GM12864 (cell line): Measurements from ENCODE around the gene RND3.

Experiments used
- DNase-seq: peaks from one replicate; pipeline ENCODE4 v3.0.0-alpha.2; 2011; ENCODE audit warnings: low read depth
- H3K4me3 ChIP-seq: 2 replicates; pipeline ENCODE4 v1.5.1; 2011; ENCODE audit warnings: mild to moderate bottlenecking, low read depth, low read length, control low read depth
- TF ChIP-seq, protein P1 (sequence below): IDR thresholded peaks from 2 replicates; pipeline ENCODE4 v1.5.1; 2011; ENCODE audit warnings: low read depth, mild to moderate bottlenecking, moderate library complexity, low read length, control low read depth, inconsistent platforms; ENCODE audit errors: missing control alignments

RND3 gene

DNA sequence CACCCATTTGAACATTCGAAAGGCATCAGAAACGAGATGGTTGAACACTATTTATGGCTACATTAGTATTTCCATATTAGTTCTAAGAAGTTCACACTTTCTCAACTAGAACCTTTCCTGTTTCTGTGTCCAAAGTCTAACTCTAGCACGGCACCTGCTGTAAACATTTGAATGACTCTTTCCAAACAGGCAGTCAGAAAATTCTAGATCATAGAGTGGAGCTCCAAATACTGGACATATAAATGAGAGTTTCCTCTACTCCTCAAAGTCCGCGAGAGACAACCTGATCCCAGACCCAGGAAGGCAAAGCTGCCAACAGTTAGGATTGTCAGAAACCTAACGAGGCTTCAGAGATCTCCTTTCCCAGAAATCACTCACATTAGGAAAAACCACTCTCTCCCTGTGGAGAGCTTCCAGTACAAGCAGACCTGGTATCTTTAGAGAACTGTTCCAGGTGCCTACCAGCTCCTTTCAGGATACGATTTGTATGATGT, 10.6 kb downstream of the RND3 start:
- no peak overlapping the region for H3K4me3 ChIP-seq
- DNase-seq: no peak
- TF ChIP-seq, protein P1, sequence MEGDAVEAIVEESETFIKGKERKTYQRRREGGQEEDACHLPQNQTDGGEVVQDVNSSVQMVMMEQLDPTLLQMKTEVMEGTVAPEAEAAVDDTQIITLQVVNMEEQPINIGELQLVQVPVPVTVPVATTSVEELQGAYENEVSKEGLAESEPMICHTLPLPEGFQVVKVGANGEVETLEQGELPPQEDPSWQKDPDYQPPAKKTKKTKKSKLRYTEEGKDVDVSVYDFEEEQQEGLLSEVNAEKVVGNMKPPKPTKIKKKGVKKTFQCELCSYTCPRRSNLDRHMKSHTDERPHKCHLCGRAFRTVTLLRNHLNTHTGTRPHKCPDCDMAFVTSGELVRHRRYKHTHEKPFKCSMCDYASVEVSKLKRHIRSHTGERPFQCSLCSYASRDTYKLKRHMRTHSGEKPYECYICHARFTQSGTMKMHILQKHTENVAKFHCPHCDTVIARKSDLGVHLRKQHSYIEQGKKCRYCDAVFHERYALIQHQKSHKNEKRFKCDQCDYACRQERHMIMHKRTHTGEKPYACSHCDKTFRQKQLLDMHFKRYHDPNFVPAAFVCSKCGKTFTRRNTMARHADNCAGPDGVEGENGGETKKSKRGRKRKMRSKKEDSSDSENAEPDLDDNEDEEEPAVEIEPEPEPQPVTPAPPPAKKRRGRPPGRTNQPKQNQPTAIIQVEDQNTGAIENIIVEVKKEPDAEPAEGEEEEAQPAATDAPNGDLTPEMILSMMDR: no peak

DNA sequence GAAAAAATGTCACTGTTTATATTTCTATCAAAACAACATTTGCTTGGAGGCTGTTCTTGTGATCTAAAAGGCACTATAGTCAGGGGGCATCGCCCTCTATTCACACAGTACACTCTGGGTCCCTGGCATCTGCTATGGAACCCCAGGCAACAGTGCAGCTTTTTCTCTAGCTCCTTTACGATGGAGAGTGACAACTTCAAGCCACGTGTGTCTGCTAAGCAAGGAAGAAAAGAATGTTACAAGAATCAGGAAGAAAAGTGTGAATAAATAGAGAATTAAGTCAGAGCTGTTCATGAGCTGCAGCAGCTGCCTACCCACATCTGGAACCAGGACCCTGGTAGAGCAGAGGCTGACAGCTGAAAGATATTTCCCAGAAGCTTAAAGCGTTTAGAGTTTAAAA, 11.2 kb downstream of the RND3 start:
- TF ChIP-seq, protein P1: no peak
- no peak overlapping the region for H3K4me3 ChIP-seq
- DNase-seq: no peak

DNA sequence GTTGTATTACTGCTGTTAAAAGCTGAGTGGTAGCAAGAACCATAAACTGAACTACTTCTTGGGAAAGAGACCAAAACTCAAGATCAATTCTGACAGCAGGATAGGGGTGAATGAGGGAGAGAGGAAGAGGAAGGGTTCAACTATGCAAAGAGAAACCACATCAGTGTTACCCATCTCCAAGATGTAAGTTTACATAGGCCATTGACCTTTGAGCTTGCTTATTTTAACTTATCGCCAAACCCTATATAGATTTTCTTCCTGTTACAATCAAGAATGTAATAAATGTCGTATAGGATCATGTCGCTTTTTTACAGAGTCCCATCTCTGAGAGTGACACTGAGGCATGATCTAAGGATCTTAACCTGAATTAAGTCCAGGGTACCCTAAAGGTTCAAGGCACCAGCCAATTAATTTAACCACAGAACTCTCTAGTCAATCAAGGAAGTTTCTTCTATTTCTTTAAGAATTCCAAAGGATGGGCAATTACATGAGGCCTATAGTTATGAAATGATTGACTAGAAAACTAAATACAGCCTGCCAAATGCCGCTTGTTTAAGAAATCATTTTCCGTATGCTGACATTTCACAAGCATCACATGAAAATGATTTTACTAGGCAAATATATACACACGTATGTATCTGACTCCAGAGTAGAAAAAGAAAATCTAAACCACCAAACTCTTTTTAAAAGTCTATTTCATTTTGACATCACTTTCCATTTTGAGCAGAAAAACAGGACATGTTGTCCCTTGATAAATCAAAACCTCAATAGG, 11.8 kb downstream of the RND3 start:
- no peak for DNase-seq
- H3K4me3 ChIP-seq: no peak overlapping the region
- TF ChIP-seq, protein P1: no peak

DNA sequence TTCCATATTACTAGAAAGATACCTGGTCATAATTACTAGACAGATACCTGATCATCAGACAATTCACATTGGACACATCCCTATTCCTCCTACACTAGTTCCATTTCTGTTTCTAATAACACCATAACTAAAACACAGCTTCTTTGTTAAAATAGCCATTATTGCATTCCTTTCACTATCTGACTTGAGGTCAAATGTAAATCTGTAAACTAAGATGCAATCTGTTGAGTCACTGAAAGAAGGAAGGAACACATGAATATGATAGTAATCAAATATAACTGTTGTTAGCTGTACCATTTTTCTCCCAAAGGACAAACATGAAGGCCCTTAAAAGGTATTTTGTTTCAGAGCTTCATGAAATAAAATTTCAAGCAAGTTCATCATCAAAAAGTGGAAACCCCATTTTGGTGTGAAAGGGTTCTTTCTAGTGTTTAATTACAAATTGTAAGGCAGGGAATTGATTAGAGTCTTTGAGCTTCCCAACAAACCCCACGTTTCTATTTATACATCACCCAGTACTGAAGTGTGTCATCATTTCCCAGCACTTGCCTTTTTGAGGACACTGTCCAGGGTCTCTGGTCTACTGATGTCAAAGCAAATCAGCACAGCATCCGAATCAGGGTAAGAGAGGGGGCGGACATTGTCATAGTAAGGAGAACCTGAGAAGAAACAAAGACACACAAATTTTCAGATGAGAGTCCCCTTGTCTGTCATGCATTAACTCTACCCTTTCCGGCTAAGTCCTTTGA, 13.0 kb downstream of the RND3 start:
- TF ChIP-seq, protein P1: no peak
- DNase-seq: no peak
- no peak overlapping the region for H3K4me3 ChIP-seq

DNA sequence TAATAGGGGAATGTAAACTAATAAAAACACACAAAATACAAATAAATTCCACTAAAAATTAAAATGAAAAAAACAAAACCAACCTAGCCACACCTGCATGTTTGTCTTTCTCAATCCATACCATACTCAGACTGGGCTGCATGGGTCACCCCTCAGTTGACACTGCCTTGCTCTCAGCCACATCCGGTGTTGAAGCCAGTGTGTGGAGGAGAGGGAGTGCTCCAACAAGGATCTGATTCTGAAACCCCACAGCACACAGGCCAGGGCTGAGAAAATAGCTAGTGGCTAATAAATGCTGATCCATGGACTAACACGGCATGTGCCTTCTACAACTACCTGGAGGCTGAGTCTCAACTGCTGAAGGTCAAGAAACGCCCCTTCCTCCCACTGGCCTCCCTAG, 13.7 kb downstream of the RND3 start:
- H3K4me3 ChIP-seq: no peak overlapping the region
- no peak for DNase-seq
- TF ChIP-seq, protein P1: no peak

DNA sequence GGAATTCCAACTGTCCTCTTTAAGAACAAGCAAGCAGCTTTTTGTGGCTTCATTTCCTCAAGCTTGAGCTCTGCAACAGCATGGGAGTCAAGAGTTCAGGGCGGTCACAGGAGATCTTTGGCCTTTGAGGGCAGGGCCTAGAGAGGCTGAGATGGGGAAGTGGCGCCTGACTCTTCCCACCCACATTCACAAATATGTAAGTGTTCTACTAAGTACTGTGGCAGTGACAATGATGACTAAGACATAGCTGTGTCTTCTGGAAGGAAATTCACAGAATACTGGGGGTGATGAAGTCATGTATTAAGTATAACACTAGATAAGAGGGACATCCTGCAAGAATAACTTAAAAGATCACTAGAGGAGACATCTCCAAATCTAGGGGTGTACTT, 15.0 kb downstream of the RND3 start:
- TF ChIP-seq, protein P1: no peak
- H3K4me3 ChIP-seq: no peak overlapping the region
- no peak for DNase-seq
